Fibroblast of skin of left biceps (primary cell): ENCODE data around the gene GIT1.

Source experiments
- DNase-seq, 2 experiments: peaks; one replicate each; pipeline ENCODE4 v3.0.0-alpha.2; 2013; ENCODE audit warnings: low read depth in 2 of 2

The GIT1 gene

DNA sequence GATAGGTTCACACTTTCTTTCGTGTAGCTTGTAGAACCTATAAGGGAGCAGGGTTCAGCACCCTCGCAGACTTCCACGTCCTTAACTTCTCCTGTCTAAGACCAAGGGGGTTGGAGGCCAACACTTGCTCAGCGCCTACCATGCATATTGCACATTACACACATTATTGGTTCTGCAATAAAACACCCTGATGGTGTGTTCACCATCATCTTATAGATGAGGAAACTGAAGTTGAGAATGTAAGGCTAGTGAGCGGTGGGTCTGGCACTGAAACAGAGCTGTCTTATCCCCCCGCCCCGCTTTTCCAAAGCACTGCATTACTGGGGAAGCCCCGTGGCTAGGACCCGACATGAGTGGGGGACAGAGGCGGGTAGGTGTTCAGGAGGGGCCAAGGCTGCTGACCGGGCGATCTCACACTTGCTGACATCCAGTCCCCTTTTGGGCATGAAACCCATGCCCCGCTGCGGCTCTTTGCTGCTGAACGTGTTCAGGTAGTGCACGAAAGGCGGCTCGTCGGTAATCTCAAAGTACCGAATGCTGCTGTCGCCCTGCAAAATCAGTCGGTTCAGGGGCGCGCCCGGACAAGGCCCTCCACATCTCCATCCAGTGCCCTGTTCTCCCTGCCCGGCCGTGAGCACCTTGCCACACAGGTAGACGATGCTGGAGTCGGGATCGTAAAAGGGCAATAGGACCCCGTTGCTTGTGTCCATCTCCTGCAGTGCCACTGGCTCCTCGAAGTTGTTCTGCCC, 27.0 kb upstream of the GIT1 start:
- DNase-seq: no peak

DNA sequence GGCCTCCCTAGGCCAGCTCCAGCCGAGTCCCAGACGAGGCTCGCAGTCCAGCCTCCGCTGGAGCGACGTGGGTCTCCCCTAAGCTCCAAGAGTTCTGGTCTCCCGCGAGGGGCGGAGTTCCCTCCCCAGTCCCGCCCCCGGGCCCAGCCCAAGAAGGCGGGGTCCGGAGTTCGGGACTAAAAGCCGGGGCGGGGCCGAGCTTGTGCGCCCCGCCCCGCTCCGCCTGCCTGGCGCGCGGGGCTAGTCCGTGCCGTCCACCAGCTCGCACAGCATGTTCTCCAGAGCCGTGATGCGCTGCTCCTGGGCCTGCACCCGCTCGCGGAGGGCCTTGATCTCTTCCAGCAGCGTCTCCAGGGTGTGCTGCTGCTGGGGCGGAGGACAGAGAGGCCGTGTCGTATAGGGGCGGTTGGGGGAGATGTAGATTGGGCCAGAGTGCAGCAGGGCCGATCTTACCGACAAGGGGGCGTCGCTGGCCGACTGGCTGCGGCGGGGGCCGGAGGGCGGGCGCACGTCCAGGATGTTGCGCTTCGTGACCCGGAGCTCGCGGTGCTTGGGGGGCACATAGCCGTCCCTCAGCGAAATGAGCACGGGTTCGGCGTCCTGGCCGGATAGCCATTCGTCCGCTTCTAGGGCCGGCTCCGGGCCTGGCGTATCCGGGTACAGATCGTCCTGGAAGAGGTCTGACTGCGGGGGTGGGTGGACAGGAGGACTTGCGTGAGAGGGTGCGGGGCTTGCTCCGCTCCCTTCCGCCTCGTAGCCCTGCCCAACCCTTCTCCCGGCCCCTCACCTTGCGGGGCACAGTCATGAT, 26.2 kb upstream of the GIT1 start:
- peak in 1 of 2 experiments; percentile 41 for DNase-seq

DNA sequence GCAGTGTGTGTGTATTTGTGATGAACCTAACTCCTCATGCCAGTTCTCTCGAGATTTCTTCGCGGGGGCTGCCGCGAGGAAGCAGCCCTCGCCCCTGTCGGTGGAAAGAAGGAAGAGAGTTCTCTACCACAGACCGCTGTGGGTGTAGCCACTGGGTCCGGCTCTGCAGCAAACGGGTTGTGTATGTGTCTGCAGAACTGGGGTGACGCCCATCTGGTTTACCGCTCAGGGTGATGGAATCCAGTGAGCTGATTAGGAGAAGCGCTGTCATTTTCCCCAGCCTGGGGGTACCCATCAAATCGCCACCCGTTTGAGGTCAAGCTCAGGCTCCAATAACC, 25.6 kb upstream of the GIT1 start:
- no peak for DNase-seq

DNA sequence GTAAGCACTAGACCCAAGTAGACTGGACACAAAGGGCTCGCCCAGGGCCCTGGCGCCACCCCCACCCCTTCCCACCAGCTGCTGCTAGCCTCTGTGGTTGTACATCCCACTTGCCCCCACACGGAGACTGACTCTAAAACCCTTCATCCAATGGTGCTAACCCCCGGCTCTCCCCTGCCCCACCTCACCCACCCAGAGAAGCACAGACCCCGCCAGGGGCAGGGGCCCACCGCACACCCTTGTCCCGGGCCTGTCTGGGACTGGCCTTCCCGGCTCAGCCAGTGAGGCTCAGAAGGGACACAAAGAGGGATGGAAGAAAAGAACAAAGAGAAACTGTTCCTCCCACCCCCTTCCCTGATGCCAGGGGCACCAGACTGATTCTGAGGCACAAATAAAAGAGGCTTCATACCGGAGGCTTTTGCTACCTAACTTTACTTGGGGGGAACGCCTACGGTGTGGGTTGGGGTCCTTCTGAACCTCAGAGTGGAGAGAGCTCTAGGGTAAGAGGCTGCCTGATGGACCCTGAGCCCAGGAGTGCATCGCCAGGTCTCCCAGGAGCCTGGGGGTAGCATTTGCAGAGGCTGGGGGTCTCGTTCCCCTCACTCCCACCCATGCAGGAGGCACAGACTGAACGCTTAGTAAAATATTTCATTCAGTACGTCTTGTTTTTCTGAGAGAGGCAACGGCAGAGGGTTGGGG, 25.1 kb upstream of the GIT1 start:
- no peak for DNase-seq

DNA sequence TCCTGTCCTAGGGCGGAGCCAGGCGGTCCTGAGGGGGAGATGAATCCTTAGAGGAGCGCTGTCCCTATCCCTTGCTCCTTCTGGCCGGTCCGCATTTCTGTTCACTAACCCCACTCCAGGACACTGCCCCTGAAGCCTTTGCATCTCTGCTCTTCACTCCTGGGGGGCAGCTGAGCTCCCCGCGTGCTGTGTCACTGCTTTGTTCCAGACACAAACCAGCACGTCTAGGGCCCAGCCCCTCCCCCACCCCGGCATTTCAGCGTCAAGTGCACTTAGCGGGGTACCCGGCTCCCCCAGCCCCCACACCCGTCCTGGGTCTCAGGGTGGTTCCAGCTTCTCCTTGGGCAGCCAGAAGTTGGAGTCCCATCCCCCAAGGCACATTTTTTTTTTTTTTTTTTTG, 24.4 kb upstream of the GIT1 start:
- DNase-seq: no peak

DNA sequence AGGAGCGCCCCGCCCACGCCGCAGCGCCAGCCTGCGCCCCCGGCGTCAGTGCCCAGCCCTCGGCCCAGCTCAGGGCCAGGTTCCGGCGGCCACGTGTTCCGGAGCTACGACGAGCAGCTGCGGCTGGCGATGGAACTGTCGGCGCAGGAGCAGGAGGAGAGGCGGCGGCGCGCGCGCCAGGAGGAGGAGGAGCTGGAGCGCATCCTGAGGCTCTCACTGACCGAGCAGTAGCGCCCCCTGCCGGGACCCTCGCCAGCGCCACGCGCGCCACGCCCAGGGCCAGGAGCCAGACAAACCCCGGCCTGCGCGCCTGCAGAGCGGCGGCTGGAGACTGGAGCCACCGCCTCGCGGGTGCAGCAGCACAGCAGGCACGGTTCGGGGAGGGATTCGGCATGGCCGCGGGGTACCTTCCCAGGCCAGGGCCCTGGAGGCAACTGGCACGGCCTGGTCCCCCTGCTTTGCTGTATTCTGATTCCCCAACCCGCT, 23.9 kb upstream of the GIT1 start:
- DNase-seq: peak; percentile 66 to 67

DNA sequence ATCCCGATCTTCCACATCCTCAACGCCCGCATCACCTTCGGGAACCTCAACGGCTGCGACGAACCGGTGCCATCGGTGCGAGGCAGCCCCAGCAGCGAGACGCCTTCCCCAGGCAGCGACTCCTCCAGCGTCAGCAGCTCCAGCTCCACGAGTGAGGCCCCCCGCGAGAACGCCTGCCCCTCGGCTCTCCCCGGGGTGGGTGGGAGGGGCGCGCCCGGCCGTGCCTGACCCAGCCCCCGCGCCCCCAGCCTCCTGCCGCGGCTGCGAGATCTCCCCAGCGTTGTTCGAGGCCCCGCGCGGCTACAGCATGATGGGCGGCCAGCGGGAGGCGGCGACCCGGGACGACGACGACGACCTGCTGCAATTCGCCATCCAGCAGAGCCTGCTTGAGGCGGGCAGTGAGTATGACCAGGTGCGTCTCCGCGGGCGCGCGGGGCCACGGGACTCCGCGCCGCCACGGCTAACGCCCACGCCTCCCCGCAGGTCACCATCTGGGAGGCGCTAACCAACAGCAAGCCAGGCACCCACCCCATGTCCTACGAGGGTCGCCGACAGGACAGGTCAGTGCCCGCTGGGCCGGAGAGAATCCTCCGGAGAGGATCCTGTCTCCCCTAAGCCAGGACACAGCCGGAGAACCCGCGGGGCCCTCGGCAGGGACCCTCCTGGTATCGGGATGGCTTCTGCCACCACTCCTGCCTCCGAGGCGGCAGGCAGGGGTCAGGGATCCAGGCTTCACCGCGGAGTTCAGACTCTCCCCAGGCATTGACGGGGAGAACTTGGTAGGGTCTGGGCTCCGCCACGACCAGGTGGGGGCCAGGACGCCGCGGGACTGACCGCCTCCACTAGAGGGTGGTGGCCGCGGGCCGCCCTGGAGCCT, 23.2 kb upstream of the GIT1 start:
- no peak for DNase-seq

DNA sequence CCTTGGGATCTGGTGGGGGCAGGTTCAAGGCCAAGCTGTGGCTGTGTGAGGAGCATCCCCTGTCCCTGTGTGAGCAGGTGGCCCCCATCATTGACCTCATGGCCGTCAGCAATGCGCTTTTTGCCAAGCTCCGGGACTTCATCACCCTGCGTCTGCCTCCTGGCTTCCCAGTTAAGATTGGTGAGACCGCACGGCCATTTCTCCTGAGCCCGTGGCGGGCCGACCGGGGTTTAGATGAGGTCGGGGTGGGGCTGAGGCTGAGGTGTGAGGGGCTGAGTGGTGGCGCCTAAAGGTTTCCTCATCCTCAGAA, 22.6 kb upstream of the GIT1 start:
- DNase-seq: no peak

DNA sequence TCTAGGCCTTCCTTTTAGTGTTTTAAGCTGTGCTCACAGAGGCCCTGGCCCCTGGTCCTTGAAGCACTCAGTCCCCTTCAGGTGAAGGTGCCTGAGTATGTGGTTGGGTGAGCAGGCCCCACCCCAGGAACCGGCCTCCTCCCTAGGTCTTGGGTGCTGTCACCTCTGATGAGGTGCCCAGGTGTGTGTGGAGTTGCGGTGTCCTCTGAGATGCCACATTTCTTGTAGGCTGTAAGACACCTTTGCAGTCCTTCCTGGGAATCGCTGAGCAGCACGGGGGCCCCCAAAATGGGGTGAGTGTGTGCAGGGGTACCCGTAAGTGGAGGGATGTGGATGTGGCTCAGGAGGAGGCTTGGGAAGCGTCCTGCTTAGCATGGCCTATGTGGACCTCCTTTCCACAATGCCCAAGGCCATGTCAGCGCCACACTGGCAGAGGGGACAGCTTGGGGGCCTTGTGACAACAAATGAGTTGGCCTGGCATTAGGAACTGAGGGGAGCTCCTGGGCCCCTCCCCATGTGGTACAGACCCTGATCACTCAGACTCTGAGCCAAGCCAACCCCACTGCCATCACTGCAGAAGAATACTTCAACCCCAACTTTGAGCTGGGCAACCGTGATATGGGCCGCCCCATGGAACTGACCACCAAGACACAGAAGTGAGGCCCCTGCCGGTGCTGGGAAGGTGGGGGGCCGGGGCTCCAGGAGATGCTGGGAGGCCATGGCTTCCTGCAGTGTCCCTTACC, 22.1 kb upstream of the GIT1 start:
- no peak for DNase-seq

DNA sequence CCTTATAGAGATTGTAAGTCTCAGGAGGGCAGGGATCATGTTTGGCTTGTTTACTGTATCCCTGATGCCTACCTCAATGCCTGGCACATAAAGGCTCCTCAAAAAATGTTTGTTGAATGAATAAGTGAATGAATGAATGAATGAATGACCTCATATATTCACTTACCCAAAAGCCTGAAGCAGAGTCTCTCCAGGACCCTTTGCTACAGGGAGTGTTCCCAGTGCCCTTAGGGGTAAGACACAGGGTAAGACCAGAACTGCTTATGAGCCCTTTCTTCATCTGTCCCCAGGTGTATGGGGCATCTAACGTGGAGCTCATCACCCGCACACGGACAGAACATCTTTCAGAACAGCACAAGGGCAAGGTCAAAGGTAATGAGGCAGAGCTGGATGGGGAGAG, 20.9 kb upstream of the GIT1 start:
- no peak for DNase-seq

DNA sequence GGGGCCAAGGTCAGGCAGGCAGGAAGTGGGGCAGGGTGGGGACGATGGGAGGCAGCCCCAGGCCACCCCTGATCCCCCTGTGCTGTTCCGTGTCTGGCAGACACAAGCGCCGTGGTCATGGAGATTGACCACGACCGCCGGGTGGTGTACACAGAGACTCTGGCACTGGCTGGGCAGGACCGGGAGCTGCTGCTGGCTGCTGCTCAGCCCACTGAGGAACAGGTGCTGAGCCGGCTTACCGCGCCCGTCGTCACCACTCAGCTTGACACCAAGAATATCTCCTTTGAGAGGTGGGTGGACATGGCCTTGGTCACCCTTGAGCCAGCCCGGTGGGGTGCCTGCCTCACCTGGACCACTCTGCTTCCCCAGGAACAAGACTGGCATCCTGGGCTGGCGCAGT, 19.5 kb upstream of the GIT1 start:
- DNase-seq: no peak

DNA sequence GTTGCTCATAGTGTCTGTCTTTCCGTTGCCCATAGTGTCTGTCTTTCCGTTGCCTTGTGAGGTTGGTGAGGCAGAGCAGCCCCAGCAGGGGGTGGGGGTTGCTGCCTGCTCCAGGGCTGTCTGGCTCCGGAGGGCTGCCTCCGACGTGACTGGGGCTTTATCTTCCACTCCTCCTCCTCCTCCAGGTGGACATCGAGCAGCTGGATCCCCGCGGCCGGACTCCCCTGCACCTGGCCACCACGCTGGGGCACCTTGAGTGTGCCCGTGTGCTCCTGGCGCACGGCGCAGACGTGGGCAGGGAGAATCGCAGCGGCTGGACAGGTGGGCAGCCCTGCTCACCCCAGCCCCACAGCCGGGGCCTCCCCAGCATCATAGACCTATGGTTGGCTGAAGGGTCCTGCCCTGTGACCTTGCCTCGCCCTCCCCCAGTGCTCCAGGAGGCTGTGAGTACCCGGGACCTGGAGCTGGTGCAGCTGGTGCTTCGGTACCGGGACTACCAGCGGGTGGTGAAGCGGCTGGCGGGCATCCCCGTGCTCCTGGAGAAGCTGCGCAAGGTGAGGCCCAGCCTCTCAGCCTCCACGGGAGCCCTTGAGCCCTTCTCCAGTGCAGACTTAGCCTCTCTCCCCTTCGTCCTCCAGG, 18.2 kb upstream of the GIT1 start:
- DNase-seq: no peak

DNA sequence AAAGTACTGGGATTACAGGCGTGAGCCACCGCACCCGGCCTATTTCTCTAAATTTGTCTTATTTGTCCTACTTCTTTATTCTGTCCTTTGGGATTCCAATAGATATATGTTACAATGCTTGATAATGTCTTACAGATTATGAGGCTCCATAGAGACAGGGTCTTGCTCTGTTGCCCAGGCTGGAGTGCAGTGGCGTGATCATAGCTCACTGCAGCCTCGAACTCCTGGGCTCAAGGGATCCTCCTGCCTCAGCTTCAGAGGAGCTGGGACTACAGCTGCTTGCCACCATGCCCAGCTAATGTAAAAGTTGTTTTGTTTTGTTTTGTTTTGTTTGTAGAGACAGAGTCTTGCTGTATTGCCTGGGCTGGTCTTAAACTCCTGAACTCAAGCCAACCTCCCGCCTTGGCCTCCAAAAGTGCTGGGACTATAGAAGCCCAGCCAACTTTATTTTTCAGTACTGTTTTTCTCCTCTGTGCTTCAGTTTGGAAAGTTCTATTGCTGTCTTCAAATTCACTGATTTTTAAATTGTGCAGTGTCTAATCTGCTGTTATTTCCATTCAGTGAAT, 13.7 kb upstream of the GIT1 start:
- no peak for DNase-seq

DNA sequence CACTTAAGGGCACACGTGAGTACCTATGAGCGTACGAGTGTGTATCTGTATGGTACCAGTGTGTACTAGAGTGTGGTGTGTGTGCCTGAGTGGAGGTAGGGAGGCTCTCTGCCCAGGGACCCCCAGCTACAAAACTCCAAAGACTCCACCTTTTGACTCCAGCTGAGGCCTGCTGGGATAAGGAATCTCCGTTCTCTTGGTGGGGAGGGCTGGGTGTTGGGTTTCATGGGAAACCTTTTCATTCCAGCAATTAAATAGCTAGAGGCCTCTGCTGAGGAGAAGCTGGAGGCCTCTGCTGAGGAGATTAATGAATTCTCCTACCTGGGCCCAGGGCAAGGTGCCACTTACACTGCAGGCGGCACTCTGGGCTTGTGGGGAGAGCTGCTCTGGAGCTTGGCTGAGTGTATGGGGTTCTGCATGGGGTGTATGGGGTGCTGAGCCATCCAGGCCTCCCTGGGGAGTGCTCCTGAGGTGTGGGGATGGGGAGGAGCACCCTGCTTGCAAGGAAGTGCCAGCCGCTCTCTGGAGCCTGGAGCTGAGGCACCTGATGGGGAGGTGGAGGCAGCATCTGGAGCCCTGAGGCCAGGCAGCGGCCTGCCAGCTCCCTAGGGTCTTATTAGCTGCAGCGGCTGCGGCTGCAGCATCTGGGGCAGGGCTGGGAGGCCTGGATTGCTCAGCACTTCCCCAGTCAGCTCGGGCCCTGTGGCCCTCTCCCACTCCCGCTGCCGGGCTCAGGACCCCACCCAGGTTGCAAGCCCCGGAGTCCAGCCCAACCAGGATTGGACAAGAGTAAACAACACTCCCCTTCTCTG, 8.1 kb upstream of the GIT1 start:
- no peak for DNase-seq

DNA sequence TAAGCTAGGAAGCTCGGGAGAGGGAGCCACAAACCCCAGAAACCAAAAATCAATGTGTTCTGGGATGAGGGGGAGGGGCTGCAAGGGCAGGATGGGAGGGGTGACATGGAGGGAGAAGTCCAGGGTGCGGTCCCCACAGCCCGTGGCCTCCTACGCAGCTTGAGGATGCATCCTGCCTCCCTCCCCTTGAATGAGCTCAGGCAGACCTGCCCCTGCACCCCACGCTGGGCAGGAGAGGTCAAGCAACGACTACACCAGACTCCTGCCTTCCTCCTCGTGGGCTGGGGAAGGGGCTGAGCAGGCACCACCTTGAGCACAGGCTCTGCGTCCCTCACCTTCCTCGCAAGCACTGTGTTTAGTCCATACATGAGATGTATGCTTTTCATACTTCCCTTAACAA, 7.4 kb upstream of the GIT1 start:
- no peak for DNase-seq

DNA sequence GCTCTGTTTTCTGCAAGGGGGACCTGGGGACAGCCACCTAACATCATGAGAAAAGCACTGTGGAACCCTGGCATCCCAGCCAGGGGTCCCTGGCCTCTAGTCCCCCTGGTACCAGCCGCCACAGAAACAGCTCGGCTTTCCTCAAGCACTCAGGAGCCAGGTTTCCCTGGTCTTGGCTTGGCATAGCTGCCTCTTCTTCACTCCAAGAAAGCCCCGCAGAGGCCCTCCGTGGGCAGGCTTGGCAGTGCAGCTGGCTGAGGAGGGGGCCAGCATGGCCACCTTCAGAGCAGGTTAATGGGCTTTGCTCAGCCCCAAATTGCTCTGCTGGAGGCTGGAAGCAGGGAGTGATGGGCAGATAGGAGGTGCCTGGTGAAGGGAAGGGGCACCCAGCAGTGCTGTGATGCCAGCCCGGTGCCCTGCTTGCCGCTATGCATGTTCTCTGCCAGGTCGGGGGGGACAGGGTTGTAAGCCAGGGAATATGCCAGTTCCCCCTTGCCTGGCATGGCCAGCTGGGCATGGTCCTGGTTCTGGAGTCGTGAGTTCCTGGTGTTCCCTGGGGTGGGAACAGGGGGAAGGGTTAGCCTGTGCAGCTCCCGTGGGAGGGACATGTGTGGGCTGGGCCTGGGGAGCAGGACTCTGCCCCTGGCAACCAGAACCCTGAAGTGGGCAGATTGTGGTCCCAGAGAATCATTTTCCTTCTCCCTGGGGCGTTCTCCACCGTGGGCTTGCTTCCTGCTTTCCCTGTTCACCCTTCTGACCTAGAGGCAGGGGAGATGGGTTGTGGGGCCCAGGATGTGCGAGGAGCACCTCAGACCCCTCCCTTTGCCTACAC, 6.7 kb upstream of the GIT1 start:
- no peak for DNase-seq

DNA sequence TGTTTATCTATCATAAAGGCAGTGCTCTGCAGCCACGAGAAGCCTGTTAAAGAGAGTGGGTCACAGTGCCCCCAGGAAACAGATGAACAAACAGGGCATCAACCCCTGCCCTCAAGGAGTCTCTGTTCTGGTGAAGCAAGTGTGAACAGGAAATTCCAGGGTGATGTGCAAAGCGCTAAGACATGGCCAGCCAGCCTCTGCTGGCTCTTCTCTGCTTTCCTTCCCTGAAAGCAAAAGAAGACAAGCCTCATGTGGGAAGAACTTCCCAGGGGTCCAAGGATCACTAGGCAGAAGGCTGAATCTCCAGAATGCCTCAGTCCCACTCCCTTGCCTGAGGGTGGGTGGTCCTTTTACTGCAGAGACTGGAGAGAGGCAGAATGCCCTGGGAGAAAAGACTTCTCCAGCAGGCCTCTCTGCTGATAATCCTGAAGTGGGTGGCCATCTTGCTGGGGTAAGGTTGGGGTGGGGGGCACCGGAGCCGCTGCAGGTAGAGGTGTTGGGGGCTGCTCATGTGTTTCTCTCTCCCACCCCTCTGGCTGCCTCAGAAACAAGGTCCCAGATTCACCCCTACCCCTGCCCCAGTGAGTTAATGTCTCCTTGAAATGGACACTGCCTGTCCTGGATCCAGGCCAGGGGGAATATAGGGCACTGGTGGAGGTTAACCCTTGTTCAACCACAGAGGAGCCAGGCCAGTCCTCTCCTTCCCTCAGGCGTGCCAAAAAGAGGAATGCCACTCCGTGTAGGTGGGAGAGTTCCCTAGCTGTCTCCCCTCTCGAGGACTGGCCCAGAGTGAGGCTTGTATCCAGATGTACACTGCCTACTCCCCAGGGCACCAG, 5.9 kb upstream of the GIT1 start:
- DNase-seq: no peak
